Measurements from ENCODE around the gene CLASP1. TPM values are rescaled to one million over a fixed set of nuclear protein-coding genes. Genes with fewer than 3 reads are reported as not detected.

The CLASP1 gene
- total and polyA plus RNA-seq, 12 donors, result 10.1 to 90.6 (median 71.7) TPM

DNA sequence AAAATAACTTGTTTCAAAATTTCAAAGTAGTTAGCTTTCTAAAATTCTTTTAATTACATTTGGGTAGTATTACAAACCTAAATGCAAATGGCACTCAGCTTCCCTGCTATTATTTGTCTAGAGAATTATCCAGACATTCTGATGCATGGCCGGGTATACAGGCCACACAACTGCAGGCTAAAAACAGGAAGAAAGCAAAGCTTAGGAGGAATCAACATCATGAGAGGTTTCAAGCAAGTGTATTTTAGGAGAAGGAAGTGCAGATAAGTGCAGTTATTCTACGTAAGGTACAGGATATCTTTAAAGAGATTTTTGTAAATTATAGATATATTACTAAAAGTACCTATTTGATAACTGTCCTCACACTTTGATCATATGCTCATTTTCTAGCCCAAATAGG is 165.4 kb downstream of the CLASP1 start:
- DNase-seq, result no peak
- WGBS, 2 donors, result 88 to 96% methylated on average over 2 of the region's 2 CpGs
- Histone ChIP-seq H3K36me3 (peaks cover 0 to 7% (median 0%) of the 10 kb centered on the region in 9 donors), H3K4me1 (peaks cover 11 to 89% (median 46%) of the 10 kb centered on the region in 9 donors), H3K4me3 (no peak overlapping the region), H3K9me3 (no peaks in the 10 kb centered on the region), H3K27ac (no peak overlapping the region), H3K27me3 (no peaks in the 10 kb centered on the region)
- TF ChIP-seq, protein P1, sequence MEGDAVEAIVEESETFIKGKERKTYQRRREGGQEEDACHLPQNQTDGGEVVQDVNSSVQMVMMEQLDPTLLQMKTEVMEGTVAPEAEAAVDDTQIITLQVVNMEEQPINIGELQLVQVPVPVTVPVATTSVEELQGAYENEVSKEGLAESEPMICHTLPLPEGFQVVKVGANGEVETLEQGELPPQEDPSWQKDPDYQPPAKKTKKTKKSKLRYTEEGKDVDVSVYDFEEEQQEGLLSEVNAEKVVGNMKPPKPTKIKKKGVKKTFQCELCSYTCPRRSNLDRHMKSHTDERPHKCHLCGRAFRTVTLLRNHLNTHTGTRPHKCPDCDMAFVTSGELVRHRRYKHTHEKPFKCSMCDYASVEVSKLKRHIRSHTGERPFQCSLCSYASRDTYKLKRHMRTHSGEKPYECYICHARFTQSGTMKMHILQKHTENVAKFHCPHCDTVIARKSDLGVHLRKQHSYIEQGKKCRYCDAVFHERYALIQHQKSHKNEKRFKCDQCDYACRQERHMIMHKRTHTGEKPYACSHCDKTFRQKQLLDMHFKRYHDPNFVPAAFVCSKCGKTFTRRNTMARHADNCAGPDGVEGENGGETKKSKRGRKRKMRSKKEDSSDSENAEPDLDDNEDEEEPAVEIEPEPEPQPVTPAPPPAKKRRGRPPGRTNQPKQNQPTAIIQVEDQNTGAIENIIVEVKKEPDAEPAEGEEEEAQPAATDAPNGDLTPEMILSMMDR (IDR thresholded peaks at IDR 0.05), result no peak
- ATAC-seq, result no peak
- intact Hi-C loops (cut with DNase I), result loop anchor here in 1 of 10 donors (10.0 kb wide), 1 partner anchor 289 kb away; no protein-coding TSS in a partner anchor

DNA sequence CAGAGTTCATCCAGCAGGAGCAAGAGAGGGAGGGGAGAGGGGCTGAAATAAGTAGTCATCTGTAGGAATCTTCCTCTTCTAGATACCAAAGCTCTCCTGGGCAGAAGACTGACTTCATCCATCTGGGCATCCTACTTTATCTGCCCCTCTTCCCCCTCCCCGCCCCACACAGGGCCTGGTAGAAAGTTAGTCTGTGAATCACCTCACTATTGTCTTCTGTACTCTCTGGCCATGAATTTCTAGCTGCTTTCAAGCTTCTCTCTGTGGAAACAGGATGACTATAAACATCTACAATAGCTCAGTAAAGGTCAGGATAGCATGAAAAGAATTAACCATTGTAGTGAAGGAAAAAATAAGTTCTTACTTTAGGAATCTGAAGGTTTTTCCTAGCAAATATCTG is 166.2 kb downstream of the CLASP1 start:
- no peak for ATAC-seq
- TF ChIP-seq, protein P1 (IDR thresholded peaks at IDR 0.05), result no peak
- H3K36me3 ChIP-seq, result peaks cover 0 to 7% (median 0%) of the 10 kb centered on the region in 9 donors
- peaks cover 11 to 81% (median 38%) of the 10 kb centered on the region in 9 donors for H3K4me1 ChIP-seq
- intact Hi-C loops (cut with DNase I), result loop anchor here in 1 of 10 donors (10.0 kb wide), 1 partner anchor 288 kb away; no protein-coding TSS in a partner anchor
- DNase-seq, result no peak
- H3K27me3 ChIP-seq, result no peaks in the 10 kb centered on the region
- H3K9me3 ChIP-seq, result no peaks in the 10 kb centered on the region
- no peak overlapping the region for H3K4me3 ChIP-seq
- 96 to 100% methylated on average over 1 of the region's 1 CpG for WGBS, 2 donors
- no peak overlapping the region for H3K27ac ChIP-seq

DNA sequence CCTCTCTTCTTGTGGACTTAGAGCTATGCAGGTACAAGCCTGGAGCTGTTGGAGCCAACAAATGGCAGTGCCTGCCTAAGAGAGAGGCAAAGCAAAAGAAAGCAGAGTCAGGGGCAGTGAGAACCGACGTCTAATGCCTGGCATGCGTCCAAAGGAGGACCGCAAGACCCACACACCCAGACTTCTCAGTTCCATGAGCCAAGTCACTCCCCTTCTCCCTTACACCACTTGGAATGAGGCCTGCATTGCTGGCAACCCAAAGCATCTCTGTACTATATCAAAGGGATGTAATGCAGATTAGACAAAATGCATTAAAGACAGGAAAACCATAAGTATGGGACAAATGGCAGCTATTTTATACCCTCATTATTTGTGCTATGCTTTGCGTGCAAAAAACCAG is 168.4 kb downstream of the CLASP1 start:
- intact Hi-C loops (cut with DNase I), result loop anchor here in 1 of 10 donors (10.0 kb wide), 1 partner anchor 286 kb away; no protein-coding TSS in a partner anchor
- H3K4me1 ChIP-seq, result peaks cover 16 to 83% (median 44%) of the 10 kb centered on the region in 9 donors
- 19 to 23% methylated on average over 5 of the region's 5 CpGs for whole genome bisulfite sequencing, 2 donors
- H3K27ac ChIP-seq, result peak overlapping the region in 1 of 10 donors; percentile 15
- ATAC-seq (peak in 6 of 8 donors; percentile 16 to 46 (median 35)), DNase-seq (peak in 1 of 2 donors; percentile 12)
- H3K36me3 ChIP-seq, result peaks cover 0 to 7% (median 0%) of the 10 kb centered on the region in 9 donors
- no peaks in the 10 kb centered on the region for H3K9me3 ChIP-seq
- no peaks in the 10 kb centered on the region for H3K27me3 ChIP-seq
- TF ChIP-seq, protein P1 (IDR thresholded peaks at IDR 0.05), result no peak
- no peak overlapping the region for H3K4me3 ChIP-seq

DNA sequence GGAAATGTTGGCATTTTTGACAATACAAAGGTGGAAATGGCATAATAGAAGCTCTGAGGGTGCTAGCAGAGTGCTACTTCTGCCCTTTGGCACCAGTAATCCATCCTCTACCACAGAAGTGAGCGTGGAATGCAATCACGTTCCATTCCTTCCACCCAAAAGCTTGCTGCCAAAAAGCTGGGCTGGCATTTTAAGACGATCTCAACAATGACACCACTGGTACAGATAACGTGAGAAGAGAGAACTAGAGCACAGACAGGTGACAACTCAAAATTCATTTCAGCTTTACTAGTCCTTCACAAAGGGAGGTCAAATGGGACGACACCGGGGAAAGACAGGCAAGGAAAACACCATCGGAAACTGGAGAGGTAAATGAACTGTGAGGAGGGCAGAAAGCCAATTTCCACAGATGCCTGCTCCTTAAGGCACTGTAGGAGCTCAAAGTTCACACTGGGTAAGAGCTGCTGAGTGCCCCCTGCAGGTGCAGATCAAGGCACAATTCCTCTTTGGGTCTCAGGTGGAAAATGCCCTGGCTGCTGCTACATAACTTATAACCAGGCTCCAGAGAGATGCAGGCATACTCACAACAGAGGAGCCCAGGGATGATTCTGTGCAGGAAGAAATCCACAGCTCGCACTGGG is 169.3 kb downstream of the CLASP1 start:
- intact Hi-C loops (cut with DNase I), result loop anchor here in 1 of 10 donors (10.0 kb wide), 1 partner anchor 285 kb away; no protein-coding TSS in a partner anchor
- H3K9me3 ChIP-seq, result no peaks in the 10 kb centered on the region
- 43 to 49% methylated on average over 8 of the region's 8 CpGs for WGBS, 2 donors
- H3K4me1 ChIP-seq, result peaks cover 16 to 83% (median 48%) of the 10 kb centered on the region in 9 donors
- TF ChIP-seq, protein P1 (IDR thresholded peaks at IDR 0.05), result peak in 2 of 9 donors; percentile 14 to 21
- no peak overlapping the region for H3K4me3 ChIP-seq
- H3K36me3 ChIP-seq, result peaks cover 0 to 7% (median 0%) of the 10 kb centered on the region in 9 donors
- peak overlapping the region in 5 of 10 donors; percentile 0 to 54 (median 24) for H3K27ac ChIP-seq
- DNase-seq, result no peak
- peak in 6 of 8 donors; percentile 34 to 51 (median 46) for ATAC-seq
- no peaks in the 10 kb centered on the region for H3K27me3 ChIP-seq
